ENCODE results near the gene ZFYVE19.

ZFYVE19 gene

DNA sequence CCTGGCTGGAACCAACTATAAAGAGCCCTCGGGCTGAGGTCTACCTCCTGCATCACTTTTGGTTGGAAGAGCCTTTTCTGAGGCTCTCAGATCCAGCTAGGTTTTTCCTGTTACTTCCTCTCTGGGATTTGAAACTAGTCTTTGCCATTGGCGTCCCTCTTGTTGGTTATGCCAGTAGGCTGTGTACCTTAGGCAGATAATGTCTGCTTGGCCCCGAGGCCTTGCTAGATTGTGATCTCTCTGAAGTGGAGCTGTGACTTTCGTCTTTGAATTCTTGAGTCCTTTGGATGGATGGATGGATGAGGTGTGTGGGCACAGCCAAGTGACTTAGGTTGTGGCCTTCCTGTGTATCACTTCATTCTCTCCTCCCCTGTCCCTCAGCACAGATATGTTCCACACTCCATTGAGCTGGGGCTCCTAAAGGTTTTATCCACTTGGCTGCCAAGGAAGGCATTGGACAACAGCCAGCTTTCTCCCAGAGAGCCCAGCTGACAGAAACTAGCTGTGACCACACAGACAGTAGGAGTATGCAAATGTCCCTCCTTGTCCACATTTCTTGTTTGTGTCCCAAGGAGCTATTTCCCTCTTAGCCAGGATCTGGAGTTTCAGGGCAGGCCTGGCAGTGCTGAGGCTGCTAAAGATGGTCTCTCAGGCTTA, 8.3 kb downstream of the ZFYVE19 start:
- H3K14ac ChIP-seq (ENCODE audit: low read length): no peak overlapping the region
- H3K4ac ChIP-seq (ENCODE audit: low read length): no peak overlapping the region
- no peak overlapping the region for H3K18ac ChIP-seq (ENCODE audit: low read length)
- no peak overlapping the region for H2BK120ac ChIP-seq (ENCODE audit: low read depth, low read length)
- H3K4me3 ChIP-seq (ENCODE audit: low read length in 2 of 2): no peak overlapping the region
- H3K23ac ChIP-seq (ENCODE audit: low read depth, low read length, poor library complexity): no peak overlapping the region
- no peak overlapping the region for H2AFZ ChIP-seq (ENCODE audit: low read length)
- H4K91ac ChIP-seq (ENCODE audit: low read depth, low read length, poor library complexity): no peak overlapping the region
- DNase-seq (ENCODE audit: low spot score): no peak
- no CpG with 5 or more reads among the region's 4 CpGs for WGBS, 2 donors (ENCODE audit: extremely low coverage in 2 of 2, insufficient read length in 2 of 2, insufficient replicate concordance in 1 of 2)
- H3K27me3 ChIP-seq (ENCODE audit: control insufficient read depth in 3 of 3, insufficient read depth in 3 of 3, low read depth in 1 of 3, low read length in 3 of 3): no peaks in the 10 kb centered on the region
- H2BK5ac ChIP-seq (ENCODE audit: low read length): no peak overlapping the region
- H2BK15ac ChIP-seq (ENCODE audit: low read length): no peak overlapping the region
- H3K79me1 ChIP-seq (ENCODE audit: low read depth, low read length): no peaks in the 10 kb centered on the region
- H4K8ac ChIP-seq (ENCODE audit: low read depth, low read length): no peak overlapping the region
- peaks cover 1 to 15% of the 10 kb centered on the region in 2 donors for H3K36me3 ChIP-seq (replicated peaks in 1 of 2; ENCODE audit: control insufficient read depth in 2 of 2, insufficient read depth in 2 of 2, low read length in 2 of 2)
- no peaks in the 10 kb centered on the region for H3K9me3 ChIP-seq (replicated peaks in 1 of 2; ENCODE audit: control insufficient read depth in 2 of 2, insufficient read depth in 1 of 2, low read depth in 1 of 2, low read length in 2 of 2)
- H2AK5ac ChIP-seq (ENCODE audit: low read depth, low read length): no peak overlapping the region
- no peak overlapping the region for H3K9ac ChIP-seq (ENCODE audit: low read depth, low read length, poor library complexity)
- no peaks in the 10 kb centered on the region for H3K4me1 ChIP-seq (ENCODE audit: control insufficient read depth in 2 of 2, insufficient read depth in 1 of 2, low read depth in 1 of 2, low read length in 2 of 2)
- no peak overlapping the region for H3K4me2 ChIP-seq (ENCODE audit: insufficient read depth, low read length, poor library complexity, severe bottlenecking)
- no peak overlapping the region for H3K27ac ChIP-seq (replicated peaks; ENCODE audit: low read length)
- H2BK12ac ChIP-seq (ENCODE audit: low read length): no peak overlapping the region

DNA sequence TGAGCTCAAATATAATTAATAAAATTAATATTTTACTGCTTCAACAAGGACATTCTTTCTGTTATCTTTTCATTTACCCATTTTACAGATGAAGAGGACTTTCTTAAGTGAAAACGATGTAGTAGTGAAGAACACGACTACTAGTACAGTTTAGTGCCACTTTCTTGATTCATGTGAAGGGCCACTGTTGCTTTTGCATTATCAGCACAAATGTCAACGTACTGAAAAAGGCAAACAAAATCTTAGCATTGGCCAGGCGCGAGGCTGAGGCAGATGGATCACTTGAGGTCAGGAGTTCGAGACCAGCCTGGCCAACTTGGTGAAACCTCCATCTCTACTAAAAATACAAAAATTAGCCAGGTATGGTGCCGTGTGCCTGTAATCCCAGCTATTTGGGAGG, 12.2 kb downstream of the ZFYVE19 start:
- H2AFZ ChIP-seq (ENCODE audit: low read length): no peak overlapping the region
- no peak overlapping the region for H3K14ac ChIP-seq (ENCODE audit: low read length)
- H3K79me1 ChIP-seq (ENCODE audit: low read depth, low read length): no peaks in the 10 kb centered on the region
- no peak overlapping the region for H2BK12ac ChIP-seq (ENCODE audit: low read length)
- no peak overlapping the region for H2BK15ac ChIP-seq (ENCODE audit: low read length)
- H3K9ac ChIP-seq (ENCODE audit: low read depth, low read length, poor library complexity): no peak overlapping the region
- no peak overlapping the region for H2BK120ac ChIP-seq (ENCODE audit: low read depth, low read length)
- no peaks in the 10 kb centered on the region for H3K9me3 ChIP-seq (replicated peaks in 1 of 2; ENCODE audit: control insufficient read depth in 2 of 2, insufficient read depth in 1 of 2, low read depth in 1 of 2, low read length in 2 of 2)
- H2AK5ac ChIP-seq (ENCODE audit: low read depth, low read length): no peak overlapping the region
- WGBS, 2 donors (ENCODE audit: extremely low coverage in 2 of 2, insufficient read length in 2 of 2, insufficient replicate concordance in 1 of 2): no CpG with 5 or more reads among the region's 7 CpGs
- H3K27ac ChIP-seq (replicated peaks; ENCODE audit: low read length): no peak overlapping the region
- H3K18ac ChIP-seq (ENCODE audit: low read length): no peak overlapping the region
- H4K91ac ChIP-seq (ENCODE audit: low read depth, low read length, poor library complexity): no peak overlapping the region
- no peak overlapping the region for H4K8ac ChIP-seq (ENCODE audit: low read depth, low read length)
- no peak overlapping the region for H3K4me2 ChIP-seq (ENCODE audit: insufficient read depth, low read length, poor library complexity, severe bottlenecking)
- no peak overlapping the region for H3K23ac ChIP-seq (ENCODE audit: low read depth, low read length, poor library complexity)
- H3K36me3 ChIP-seq (replicated peaks in 1 of 2; ENCODE audit: control insufficient read depth in 2 of 2, insufficient read depth in 2 of 2, low read length in 2 of 2): peaks cover 0 to 2% of the 10 kb centered on the region in 2 donors
- no peak overlapping the region for H3K4ac ChIP-seq (ENCODE audit: low read length)
- H3K27me3 ChIP-seq (ENCODE audit: control insufficient read depth in 3 of 3, insufficient read depth in 3 of 3, low read depth in 1 of 3, low read length in 3 of 3): no peaks in the 10 kb centered on the region
- no peaks in the 10 kb centered on the region for H3K4me1 ChIP-seq (ENCODE audit: control insufficient read depth in 2 of 2, insufficient read depth in 1 of 2, low read depth in 1 of 2, low read length in 2 of 2)
- DNase-seq (ENCODE audit: low spot score): no peak
- H3K4me3 ChIP-seq (ENCODE audit: low read length in 2 of 2): no peak overlapping the region
- H2BK5ac ChIP-seq (ENCODE audit: low read length): no peak overlapping the region

DNA sequence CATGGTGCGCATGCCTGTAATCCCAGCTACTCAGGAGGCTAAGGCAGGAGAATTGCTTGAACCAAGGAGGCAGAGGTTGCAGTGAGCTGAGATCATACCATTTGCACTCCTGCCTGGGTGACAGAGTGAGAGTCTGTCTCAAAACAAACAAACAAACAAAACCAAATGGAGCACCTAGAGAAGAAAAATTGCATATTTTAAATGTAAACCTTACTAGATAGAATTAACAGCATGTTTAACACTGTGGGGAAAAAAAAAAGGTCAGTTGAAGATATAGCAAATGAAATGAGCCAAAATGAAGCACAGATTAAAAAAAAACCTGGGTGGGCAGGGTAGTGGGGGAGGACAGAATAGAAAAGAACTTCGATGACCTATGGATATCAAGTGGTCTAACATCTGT, 14.3 kb downstream of the ZFYVE19 start:
- no peak overlapping the region for H3K18ac ChIP-seq (ENCODE audit: low read length)
- no peaks in the 10 kb centered on the region for H3K27me3 ChIP-seq (ENCODE audit: control insufficient read depth in 3 of 3, insufficient read depth in 3 of 3, low read depth in 1 of 3, low read length in 3 of 3)
- no peak overlapping the region for H3K4me3 ChIP-seq (ENCODE audit: low read length in 2 of 2)
- H2AFZ ChIP-seq (ENCODE audit: low read length): no peak overlapping the region
- H2BK15ac ChIP-seq (ENCODE audit: low read length): no peak overlapping the region
- no peaks in the 10 kb centered on the region for H3K4me1 ChIP-seq (ENCODE audit: control insufficient read depth in 2 of 2, insufficient read depth in 1 of 2, low read depth in 1 of 2, low read length in 2 of 2)
- no peak overlapping the region for H3K9ac ChIP-seq (ENCODE audit: low read depth, low read length, poor library complexity)
- no peak for DNase-seq (ENCODE audit: low spot score)
- H3K23ac ChIP-seq (ENCODE audit: low read depth, low read length, poor library complexity): no peak overlapping the region
- no peaks in the 10 kb centered on the region for H3K9me3 ChIP-seq (replicated peaks in 1 of 2; ENCODE audit: control insufficient read depth in 2 of 2, insufficient read depth in 1 of 2, low read depth in 1 of 2, low read length in 2 of 2)
- H3K14ac ChIP-seq (ENCODE audit: low read length): no peak overlapping the region
- H2BK12ac ChIP-seq (ENCODE audit: low read length): no peak overlapping the region
- H3K79me1 ChIP-seq (ENCODE audit: low read depth, low read length): no peaks in the 10 kb centered on the region
- no peak overlapping the region for H3K27ac ChIP-seq (replicated peaks; ENCODE audit: low read length)
- no peak overlapping the region for H3K4ac ChIP-seq (ENCODE audit: low read length)
- H3K4me2 ChIP-seq (ENCODE audit: insufficient read depth, low read length, poor library complexity, severe bottlenecking): no peak overlapping the region
- no peak overlapping the region for H4K8ac ChIP-seq (ENCODE audit: low read depth, low read length)
- H2BK120ac ChIP-seq (ENCODE audit: low read depth, low read length): no peak overlapping the region
- WGBS, 2 donors (ENCODE audit: extremely low coverage in 2 of 2, insufficient read length in 2 of 2, insufficient replicate concordance in 1 of 2): no CpG with 5 or more reads among the region's 2 CpGs
- H4K91ac ChIP-seq (ENCODE audit: low read depth, low read length, poor library complexity): no peak overlapping the region
- no peaks in the 10 kb centered on the region for H3K36me3 ChIP-seq (replicated peaks in 1 of 2; ENCODE audit: control insufficient read depth in 2 of 2, insufficient read depth in 2 of 2, low read length in 2 of 2)
- H2BK5ac ChIP-seq (ENCODE audit: low read length): no peak overlapping the region
- no peak overlapping the region for H2AK5ac ChIP-seq (ENCODE audit: low read depth, low read length)

DNA sequence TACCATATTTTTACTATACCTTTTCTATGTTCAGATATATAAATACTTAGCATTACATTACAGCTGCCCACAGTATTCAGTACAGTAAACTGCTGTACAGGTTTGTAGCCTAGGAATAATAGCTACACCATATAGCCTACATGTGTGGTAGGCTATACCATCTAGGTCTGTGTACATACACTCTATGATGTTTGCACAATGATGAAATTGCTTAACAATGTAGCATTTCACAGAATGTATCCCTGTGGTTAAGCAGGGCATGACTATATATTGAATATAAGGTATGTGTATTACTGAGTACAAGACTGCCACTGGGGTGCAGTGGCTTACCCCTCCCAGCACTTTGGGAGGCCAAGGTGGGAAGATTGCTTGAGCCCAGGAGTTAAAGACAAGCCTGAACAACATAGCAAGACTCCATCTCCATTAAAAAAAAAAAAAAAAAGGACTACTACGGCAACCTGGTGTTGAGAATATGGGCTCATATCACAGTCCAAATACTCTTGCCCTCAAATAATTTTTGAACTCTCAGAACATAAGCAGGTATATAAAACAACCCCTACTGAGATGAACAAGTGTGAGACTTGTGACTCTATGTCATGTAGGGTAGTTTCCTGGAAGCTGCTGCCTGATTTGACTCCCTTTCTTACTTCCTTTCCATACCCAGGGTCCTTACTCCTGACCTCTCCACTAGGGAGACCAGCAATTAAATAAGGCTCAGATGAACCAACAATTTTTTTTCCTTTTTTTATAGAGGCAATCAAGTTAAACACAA, 16.9 kb downstream of the ZFYVE19 start:
- no peaks in the 10 kb centered on the region for H3K9me3 ChIP-seq (replicated peaks in 1 of 2; ENCODE audit: control insufficient read depth in 2 of 2, insufficient read depth in 1 of 2, low read depth in 1 of 2, low read length in 2 of 2)
- H3K36me3 ChIP-seq (replicated peaks in 1 of 2; ENCODE audit: control insufficient read depth in 2 of 2, insufficient read depth in 2 of 2, low read length in 2 of 2): no peaks in the 10 kb centered on the region
- H3K27ac ChIP-seq (replicated peaks; ENCODE audit: low read length): no peak overlapping the region
- H2AK5ac ChIP-seq (ENCODE audit: low read depth, low read length): no peak overlapping the region
- no peak overlapping the region for H3K9ac ChIP-seq (ENCODE audit: low read depth, low read length, poor library complexity)
- H3K79me1 ChIP-seq (ENCODE audit: low read depth, low read length): no peaks in the 10 kb centered on the region
- no peak overlapping the region for H2BK12ac ChIP-seq (ENCODE audit: low read length)
- no peaks in the 10 kb centered on the region for H3K4me1 ChIP-seq (ENCODE audit: control insufficient read depth in 2 of 2, insufficient read depth in 1 of 2, low read depth in 1 of 2, low read length in 2 of 2)
- H2AFZ ChIP-seq (ENCODE audit: low read length): no peak overlapping the region
- no CpG with 5 or more reads among the region's 1 CpG for WGBS, 2 donors (ENCODE audit: extremely low coverage in 2 of 2, insufficient read length in 2 of 2, insufficient replicate concordance in 1 of 2)
- DNase-seq (ENCODE audit: low spot score): no peak
- H3K4me2 ChIP-seq (ENCODE audit: insufficient read depth, low read length, poor library complexity, severe bottlenecking): no peak overlapping the region
- H4K91ac ChIP-seq (ENCODE audit: low read depth, low read length, poor library complexity): no peak overlapping the region
- no peak overlapping the region for H3K14ac ChIP-seq (ENCODE audit: low read length)
- no peak overlapping the region for H3K18ac ChIP-seq (ENCODE audit: low read length)
- H3K4ac ChIP-seq (ENCODE audit: low read length): no peak overlapping the region
- no peaks in the 10 kb centered on the region for H3K27me3 ChIP-seq (ENCODE audit: control insufficient read depth in 3 of 3, insufficient read depth in 3 of 3, low read depth in 1 of 3, low read length in 3 of 3)
- no peak overlapping the region for H2BK120ac ChIP-seq (ENCODE audit: low read depth, low read length)
- H3K23ac ChIP-seq (ENCODE audit: low read depth, low read length, poor library complexity): no peak overlapping the region
- H4K8ac ChIP-seq (ENCODE audit: low read depth, low read length): no peak overlapping the region
- H2BK5ac ChIP-seq (ENCODE audit: low read length): no peak overlapping the region
- H3K4me3 ChIP-seq (ENCODE audit: low read length in 2 of 2): no peak overlapping the region
- H2BK15ac ChIP-seq (ENCODE audit: low read length): no peak overlapping the region
